Mucosa of gallbladder (tissue), 1 donor: Measurements from ENCODE around the gene RP2. TPM values are rescaled to one million over a fixed set of nuclear protein-coding genes. Genes with fewer than 3 reads are reported as not detected.

Source experiments
- DNase-seq: peaks from one replicate; pipeline ENCODE4 v3.0.0-alpha.2; 2020; ENCODE audit warnings: low spot score
- total RNA-seq: library from RNA; stranded (reverse); gene quantifications from one replicate; pipeline ENCODE4 v1.2.1, GENCODE V29; 2021
- donor health status: DM: no; HTN: no; CAD: no.

The RP2 gene
- total RNA-seq, 1 donor from 2014 or later, result 13.1 TPM

DNA sequence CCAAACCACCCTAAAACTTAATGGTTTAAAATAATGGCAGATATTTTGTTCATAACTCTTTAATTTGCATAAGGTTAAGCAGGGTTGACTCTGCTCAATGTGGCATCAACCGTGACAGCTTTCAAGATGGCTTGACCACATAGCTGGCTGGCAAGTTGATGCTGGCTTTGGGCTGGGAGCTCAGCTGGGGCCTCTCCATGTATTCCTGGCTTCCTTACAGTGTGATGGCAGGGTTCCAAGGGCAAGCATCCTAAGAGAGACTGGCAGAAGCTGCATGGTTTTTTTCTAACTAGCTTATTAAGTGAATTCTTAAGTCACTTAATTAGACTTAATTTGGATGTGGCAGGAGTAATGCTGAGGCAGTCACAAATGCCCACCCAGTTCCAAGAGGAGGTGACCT, 4.5 kb downstream of the RP2 start:
- DNase-seq, result no peak

DNA sequence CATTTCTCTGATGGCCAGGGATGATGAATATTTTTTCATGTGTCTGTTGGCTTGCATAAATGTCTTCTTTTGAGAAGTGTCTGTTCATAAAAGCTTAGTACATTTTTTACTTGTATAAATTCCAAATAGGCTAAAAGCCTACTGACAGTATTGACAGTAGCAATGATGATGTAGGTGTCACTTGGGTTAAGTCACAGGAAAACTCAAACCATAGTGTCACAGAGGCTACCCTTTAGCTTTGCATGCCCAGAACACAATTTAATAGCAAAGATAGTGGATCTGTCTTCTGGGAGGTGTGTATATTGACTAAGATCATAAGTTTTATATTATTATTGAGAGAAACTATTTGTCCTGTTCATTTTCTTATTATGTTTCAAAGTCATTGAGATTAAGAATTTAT, 8.1 kb downstream of the RP2 start:
- no peak for DNase-seq

DNA sequence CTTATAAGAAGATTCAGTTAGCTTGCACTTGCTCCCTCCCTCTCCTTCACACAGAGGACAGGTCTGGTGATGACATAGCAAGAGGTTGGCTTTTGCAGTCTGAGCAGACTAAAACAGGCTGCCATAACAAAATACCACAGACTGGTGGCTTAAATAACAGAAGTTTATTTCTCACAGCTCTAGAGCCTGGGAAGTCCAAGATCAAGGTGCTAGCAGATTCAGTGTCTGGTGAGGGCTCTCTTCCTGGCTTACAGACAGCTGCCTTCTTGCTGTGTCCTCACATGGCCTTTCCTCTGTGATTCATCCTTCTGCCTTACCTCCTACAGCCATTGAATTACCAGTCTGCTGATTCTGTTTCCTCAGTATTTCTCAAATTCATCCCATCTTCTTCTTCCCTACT, 13.1 kb downstream of the RP2 start:
- DNase-seq, result no peak

DNA sequence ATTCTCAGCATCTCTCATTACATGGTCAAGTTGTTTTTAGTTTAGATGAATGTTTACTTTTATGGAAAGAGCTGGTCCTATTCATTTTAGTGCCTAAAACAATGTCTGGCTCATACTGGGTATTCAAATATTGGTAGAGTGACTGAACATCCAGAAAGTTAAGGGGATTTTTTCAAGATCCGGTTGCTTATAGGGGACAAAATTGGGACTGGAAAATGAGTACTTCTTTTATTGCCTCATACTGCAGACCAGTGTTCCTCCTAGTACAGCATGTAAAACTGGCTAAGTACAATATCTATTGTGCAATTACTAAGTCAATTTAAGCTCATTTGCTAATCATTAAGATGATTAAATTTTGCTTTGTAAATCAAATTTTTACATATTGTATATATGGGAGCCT, 13.9 kb downstream of the RP2 start:
- no peak for DNase-seq

DNA sequence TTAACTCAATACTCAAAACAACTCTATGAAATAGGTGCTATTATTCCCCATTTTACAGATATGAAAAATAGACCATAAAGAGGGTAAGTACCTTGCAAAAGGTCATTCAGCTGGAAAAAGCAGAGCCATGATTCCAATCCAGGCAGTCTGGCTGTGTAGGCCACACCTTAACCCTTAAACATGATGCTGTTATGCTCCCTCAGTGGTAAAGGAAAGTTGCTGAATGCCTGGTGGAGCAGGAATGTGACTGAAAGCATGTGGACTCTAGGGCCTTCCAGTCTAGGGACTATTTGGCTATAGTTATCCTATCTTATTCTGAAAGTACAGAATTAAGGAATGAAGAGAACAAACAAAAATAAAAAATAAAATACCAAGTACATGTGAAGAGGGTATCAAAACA, 19.6 kb downstream of the RP2 start:
- DNase-seq, result no peak

DNA sequence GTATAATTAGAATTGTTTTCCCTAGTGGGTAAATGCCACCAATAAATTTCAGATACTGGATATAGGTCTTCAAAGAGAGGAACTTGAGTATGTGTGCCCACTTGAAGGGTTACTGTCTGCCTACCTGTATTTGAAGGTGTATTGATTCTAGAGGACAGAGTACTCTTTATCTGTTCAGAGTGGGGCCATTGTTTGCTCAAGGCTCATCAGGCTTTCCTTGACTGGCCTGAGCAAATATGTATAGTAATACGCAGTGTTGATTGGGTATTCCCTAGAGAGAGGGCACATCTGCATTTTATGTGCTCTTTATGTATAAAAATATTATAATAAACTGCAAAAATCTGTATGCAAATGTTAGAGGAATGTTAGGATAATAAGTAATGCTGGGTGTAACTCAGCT, 23.7 kb downstream of the RP2 start:
- DNase-seq, result no peak

DNA sequence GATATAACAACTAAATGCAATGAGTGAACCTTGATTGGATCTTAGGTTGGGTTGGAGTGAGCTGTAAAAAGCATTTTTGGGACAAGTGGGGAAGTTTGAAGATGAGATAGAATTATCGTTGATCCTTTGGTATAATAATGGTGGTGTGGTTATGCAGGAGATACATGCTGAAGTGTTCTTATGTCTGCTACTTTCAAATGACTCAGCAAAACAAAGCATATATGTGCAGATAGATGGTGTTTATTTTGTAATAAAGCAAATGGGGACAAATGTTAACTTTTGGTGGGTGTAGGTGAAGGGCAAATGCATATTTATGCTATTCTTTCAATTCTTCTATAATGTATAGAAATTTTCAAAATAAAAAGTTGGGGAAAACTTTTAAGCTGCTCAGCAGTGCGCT, 26.2 kb downstream of the RP2 start:
- no peak for DNase-seq

DNA sequence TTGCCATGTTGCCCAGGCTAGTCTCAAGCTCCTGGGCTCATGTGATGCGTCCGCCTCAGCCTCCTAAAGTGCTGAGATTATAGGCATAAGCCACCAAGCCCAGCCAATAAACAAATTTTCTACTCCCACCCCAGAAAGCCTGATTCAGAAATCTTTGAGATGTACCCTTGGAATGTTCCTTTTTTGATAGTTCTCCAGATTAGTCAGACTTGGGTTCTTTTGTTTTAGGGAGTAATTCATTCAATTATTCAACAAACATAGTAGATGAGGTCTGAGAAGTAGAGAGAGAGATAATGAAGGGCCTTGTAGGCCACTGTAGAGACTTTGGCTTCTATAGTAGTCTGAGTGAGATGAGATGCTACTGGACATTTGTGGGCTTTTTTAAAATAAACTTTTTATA, 27.8 kb downstream of the RP2 start:
- no peak for DNase-seq

DNA sequence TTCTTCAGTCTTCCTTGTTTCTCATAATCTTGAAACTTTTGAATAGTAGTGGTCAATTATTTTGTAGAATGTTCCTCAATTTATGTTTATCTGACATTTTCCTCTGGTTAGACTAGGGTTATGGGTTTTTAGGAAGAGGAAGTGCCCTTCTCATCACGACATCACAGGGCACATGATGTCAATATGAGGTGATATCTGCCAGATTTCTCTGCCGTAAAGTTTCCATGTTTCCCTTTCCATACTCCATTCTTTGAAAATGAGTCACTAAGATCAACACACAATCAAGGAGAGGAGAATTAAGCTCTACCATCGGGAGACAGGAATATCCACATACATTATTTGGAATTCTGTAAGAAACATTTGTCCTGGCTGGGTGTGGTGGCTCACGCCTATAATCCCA, 28.4 kb downstream of the RP2 start:
- DNase-seq, result no peak

DNA sequence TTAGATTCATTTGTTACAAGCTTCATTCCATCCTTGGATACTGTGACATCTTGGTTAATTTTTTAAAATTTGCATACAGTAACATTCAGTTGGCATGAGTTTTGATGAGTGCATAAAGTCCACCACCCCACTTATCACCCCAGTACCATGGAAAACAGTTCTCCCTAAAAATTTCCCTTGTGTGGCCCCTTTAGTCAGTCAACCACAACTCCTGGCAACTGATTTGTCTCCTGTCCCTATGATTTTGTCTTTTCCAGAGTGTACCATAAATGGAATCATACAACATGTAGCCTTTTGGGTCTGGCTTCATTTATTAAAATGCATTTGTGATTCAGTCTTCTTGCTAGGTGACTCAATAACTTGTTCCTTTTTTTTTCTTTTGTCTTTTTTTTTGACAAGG, 29.9 kb downstream of the RP2 start:
- no peak for DNase-seq

DNA sequence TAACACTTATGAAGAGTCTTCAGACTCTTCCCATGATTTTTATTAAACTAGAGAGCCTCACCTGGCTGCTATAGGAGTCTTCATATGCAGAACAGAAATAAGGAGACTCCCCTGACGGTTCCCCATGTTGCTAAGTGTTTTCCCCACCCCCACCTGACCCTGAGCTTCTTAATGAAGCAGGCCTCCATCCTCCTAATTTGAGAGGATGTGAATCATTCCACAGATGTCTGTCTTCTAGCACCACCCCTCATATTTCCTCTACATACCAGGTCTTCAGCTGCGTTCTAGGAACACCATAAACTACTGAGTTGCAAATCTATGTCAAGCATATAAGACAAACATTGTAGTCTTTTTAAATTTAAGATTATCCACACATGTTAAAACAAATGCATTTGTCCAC, 36.9 kb downstream of the RP2 start:
- no peak for DNase-seq

DNA sequence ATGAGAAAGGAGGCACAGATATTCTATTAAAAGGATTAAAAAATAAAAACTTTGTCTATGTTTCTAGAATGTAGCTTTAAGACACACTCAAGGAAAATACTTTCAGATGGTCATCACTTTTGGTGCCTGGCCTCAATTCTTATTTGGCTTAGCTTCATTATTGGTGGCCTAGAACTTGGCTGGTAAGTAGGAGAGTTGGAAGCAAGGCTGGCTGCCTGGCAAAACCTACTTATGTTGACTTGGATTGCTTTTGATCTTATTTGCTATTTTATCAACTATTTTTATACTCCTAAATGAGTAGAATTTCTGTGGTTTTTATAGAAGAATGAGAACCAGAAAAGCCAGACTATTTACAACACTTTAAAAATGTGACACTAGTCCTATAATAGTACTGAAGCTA, 40.1 kb downstream of the RP2 start:
- no peak for DNase-seq

DNA sequence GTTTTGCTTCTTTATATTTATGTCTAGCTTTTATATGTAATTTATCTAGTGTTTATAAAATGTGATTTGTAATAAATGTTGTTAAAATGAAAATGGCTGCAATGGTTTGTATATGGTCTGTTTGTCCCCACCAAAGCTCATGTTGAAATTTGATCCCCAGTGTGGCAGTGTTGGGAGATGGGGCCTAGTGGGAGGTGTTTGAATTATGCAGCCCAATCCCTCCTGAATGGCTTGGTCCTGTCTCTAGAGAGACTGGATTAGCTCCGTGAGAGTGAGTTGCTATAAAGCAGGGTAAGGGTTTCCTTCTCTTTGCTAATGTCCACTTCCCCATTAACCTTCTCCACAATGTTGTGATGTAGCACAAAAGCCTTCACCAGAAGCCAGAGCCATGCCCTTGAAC, 45.4 kb downstream of the RP2 start:
- DNase-seq, result no peak

DNA sequence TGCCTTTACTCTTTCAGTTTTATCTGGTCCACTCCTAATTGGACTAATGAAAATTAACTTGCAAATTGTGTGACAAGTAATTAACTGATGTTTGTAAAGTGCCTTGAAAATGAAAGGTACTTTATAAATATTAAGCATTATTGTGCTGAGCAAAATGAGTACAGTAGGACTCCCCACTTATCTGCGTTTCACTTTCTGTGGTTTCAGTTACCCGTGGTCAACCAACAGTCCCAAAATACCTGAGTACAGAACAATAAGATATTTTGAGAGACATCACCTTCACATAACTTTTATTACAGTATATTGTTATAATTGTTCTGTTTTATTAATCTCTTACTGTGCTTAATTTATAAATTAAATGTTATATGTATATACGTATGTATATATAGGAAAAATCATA, 48.0 kb downstream of the RP2 start:
- DNase-seq, result no peak

DNA sequence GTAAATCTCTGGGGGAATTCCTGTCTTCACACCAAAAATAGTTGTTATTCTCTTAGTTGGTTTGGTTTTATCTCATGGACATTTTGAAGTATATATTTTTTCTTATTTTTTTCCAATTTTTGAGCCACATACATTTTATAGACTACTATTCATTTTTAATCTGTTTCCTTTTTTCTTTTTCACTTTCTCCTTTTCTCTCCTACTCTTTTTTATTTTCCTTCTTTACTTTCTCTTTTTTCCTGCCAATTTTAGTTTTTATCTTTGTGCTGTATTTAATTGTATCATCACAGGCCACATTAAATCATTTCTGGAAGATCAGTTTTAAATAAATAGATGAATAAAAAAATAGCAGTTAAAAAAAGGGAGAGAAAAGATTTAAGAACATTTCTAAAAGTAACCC, 61.4 kb downstream of the RP2 start:
- DNase-seq, result no peak

DNA sequence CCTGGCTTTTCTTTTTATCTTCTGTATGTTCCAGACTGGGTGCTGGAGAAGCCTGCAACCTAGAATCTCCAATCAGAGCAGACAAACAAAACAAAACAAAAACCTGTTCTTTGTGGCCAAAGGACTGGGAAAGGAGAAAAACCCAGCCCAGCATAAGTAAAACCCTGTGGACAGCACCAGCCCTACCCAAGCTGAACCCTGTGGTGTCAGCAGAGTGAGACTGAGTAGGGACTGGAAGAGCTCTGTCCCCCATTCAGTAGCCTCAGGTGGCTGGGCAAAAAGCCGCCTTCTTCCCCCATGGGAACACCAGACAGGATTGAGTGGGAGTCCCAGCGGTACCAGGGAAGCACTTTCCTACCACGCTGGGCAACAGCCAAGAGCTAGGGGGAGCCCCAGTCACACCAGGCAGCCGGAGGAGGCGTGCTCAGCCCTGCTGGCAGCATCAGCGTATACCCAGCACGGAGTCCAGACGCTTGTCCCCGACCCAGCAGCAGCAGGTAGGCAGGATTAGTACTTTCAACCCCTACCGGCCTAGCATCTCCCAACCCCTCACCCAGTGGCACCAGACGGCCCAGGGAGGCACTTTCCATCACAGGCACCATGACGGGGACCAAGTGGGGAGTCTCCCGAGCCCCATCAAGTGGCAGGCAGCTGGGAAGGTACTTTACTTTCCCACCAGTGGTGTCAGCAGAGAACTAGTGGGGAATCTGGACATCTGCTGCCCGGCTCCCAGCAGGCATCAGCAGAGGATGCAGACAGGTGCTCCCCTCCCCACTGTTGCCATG, 66.8 kb downstream of the RP2 start:
- peak; percentile 77 for DNase-seq

DNA sequence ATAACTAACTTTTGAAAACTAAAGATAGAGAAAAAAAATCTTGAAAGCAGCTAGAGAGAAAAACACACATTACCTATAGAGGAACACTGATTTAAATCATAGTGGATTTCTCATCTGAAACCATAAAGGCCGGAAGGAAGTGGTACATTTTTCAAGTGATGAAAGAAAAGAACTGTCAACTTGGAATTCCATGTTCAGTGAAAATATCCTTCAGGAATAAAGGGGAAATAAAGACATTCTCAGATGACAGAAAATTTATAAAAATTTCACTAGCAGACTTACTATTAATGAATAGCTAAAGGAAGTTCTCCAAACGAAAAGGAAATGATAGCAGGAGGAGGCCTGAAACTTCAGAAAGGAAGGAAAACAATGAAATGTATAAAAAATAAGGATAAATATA, 67.8 kb downstream of the RP2 start:
- DNase-seq, result no peak

DNA sequence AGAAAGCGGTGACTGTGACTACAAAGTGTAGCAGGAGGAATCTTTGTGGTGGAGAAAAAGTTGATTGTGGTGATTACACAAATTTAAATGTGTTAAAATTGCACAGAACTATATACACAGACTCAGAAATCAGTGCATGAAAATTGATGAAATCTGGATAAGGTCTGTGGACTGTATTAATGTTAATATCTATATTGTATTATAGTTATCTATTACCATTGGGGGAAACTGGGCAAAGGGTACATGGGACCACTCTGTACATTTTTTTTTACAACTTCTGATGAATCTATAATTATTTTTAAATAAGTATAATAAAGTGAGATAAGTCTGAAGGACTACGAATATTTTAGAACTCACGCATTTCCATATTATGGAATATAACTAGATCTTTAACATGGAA, 73.6 kb downstream of the RP2 start:
- DNase-seq, result no peak

DNA sequence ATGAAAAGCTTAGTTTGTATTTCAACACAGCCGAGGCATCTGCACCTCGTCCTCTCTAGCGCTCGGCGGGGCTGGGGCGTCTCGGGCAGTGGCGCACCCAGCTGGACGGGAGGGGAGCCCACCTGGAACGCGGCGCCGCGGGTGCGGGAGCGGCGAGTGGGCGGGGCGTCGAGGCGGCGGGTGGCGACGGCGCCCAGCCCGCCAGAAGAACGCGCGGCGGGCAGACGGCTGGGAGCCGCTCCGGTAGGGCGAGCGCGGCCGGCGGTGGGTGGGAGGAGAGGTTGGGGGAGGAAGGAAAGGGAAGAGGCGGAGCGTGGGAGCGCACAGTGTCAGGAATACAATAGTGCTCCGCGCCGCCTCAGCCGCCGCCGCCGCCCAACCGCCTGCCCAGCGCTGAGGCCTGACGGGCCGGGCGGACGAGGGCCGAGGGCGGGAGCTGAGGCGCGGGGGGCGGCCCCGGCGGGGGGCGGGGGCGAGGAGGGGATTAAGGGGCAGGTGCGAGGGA, 75.3 kb downstream of the RP2 start, which contains the start of gene JADE3:
JADE3 (plus strand) TSS at position 324 of the 505 bp plus-strand sequence. CDS start 72,474 bp downstream, outside the sequence.
- peak; percentile 55 for DNase-seq

DNA sequence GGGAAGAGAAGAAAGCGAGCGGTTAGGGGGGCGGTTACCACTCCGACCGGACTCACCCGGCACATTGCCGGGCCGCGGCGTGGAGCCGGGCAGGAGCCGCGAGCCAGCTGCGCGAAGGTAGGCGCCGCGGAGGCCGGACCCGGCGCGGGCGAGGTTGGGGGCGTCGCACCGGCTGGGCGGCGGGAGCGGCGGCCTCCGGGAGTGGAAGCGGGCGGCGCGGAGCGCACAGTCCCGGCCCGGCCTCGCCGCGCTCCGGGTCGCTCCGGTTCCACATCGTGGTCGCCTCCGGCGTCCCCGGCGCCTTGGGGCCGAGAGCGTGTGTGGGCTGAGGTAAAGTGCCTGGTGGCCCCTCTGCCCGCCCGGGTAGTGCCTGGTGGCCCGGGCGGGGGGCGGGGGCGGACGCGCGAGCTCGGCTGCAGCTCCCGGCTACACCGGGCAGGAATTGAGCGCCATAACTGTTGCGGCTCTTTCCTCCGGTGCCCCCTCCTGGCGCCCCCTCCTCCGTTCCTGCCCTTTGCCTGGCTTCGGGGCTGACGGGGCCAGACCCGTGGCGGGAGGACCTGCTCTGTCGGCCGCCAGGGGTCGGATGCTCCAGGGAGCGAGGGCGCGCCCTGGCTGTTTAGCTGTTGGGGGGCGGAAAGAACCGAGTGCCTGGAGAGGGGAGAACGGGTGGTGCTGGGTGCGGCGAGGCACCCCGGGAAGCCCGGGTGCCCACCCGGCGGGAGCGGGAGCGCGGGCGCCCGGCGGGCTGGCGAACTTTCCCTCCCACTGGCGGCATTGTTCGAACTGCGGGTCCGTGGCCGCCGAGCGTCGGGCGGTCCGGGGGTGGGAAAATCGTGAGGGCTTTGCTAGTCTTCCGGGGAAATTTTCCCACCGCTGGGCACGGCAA, 76.0 kb downstream of the RP2 start:
- no peak for DNase-seq

DNA sequence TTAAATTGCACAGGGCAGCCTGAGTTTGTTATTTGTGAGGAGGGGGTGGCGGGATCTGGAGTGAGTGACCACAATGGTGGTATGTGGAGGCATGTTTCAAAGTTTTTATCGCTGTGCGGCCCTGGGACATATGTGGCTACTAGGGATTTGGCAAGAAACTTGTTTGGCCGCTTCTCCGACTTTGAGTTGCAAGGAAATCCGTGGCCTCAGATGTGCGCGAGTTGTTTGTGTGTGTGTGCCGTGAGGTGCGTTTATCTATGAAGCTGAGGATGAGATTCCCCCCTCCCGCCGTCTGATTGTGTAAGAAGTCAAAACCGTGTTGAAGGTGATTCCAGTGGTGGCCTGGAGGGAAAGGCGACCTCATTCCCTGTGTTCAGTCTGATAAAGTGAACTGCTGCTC, 76.8 kb downstream of the RP2 start:
- DNase-seq, result no peak

DNA sequence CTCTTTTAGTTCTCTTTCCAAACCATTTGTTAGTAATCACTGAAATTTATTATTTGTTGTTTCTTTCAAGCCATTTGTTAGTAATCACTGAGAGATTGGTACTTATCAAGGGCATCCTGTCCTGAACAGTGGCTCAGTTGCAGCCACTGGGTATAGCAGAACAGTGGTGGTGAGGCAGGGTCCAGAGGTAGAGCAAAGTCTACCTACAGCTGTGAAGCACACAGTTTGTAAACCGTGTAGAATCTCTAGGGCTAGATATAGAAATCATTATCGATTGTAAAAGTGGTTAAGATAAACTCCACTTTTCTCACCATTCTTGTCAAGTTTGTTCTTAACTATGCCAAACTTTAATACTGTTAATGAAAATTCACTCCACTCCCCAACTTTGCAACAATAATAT, 79.4 kb downstream of the RP2 start:
- no peak for DNase-seq

DNA sequence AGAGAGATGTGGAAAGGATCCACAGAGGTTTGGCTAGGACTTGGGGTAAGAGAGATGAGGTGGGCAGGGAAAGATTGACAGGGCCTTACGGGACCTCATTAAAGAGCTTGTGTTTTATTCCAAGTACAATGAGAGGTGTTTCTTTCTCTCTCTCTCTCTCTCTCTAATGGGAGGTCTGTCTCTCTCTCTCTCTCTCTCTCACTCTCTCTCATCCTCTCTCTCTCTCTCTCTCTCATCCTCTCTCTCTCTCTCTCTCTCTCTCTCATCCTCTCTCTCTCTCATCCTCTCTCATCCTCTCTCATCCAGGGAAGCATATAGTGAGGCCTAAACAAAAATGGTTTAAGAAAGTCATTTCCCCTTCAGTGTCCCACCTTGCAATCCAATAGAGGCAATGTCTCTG, 80.8 kb downstream of the RP2 start:
- DNase-seq, result no peak
